HG03378 (cell line): ENCODE results near the gene TAS2R41.

ENCODE experiments used
- ATAC-seq: cut with Tn5 transposase; IDR thresholded peaks from one replicate; pipeline ENCODE4 v1.9.1; 2021; ENCODE audit warnings: mild to moderate bottlenecking, moderate library complexity; ENCODE audit not compliant: unreplicated experiment

Gene TAS2R41

GRCh38 chr7:143477501-143478150 is at the start of gene TAS2R41:
Gene TAS2R41, plus strand, starts transcription at chr7:143477873. Its CDS starts 0 bp downstream, at chr7:143477873.
- ATAC-seq: no peak

- no peak for ATAC-seq
Observed at GRCh38 chr7:143429770-143430698, 47.6 kb upstream of the TAS2R41 start.

- no peak for ATAC-seq
Observed at GRCh38 chr7:143431109-143431508, 46.6 kb upstream of the TAS2R41 start.

- no peak for ATAC-seq
Observed at GRCh38 chr7:143433759-143434158, 43.9 kb upstream of the TAS2R41 start.

- no peak for ATAC-seq
Observed at GRCh38 chr7:143434660-143435059, 43.0 kb upstream of the TAS2R41 start.

- no peak for ATAC-seq
Observed at GRCh38 chr7:143435266-143435665, 42.4 kb upstream of the TAS2R41 start.

- ATAC-seq: peak; percentile 74
Observed at GRCh38 chr7:143436325-143436946, 41.2 kb upstream of the TAS2R41 start.

GRCh38 chr7:143437578-143437977 is 40.1 kb upstream of the TAS2R41 start:
- ATAC-seq: peak; percentile 37

- no peak for ATAC-seq
Observed at GRCh38 chr7:143439866-143440265, 37.8 kb upstream of the TAS2R41 start.

GRCh38 chr7:143443153-143443552 is 34.5 kb upstream of the TAS2R41 start, which contains the start of gene TAS2R60:
Gene TAS2R60, plus strand, starts transcription at chr7:143443453. Its CDS starts 0 bp downstream, at chr7:143443453.
- ATAC-seq: no peak

- ATAC-seq: no peak
Observed at GRCh38 chr7:143444063-143444782, 33.5 kb upstream of the TAS2R41 start.

- ATAC-seq: no peak
Observed at GRCh38 chr7:143444785-143445184, 32.9 kb upstream of the TAS2R41 start.

GRCh38 chr7:143447466-143447865 is 30.2 kb upstream of the TAS2R41 start:
- no peak for ATAC-seq

GRCh38 chr7:143448429-143448828 is 29.2 kb upstream of the TAS2R41 start:
- no peak for ATAC-seq

GRCh38 chr7:143449793-143450192 is 27.9 kb upstream of the TAS2R41 start:
- ATAC-seq: no peak

GRCh38 chr7:143451122-143451521 is 26.6 kb upstream of the TAS2R41 start:
- ATAC-seq: no peak

GRCh38 chr7:143451746-143452145 is 25.9 kb upstream of the TAS2R41 start:
- ATAC-seq: no peak

GRCh38 chr7:143452495-143452894 is 25.2 kb upstream of the TAS2R41 start:
- no peak for ATAC-seq

GRCh38 chr7:143454091-143454680 is 23.5 kb upstream of the TAS2R41 start:
- no peak for ATAC-seq

GRCh38 chr7:143455491-143455890 is 22.2 kb upstream of the TAS2R41 start:
- no peak for ATAC-seq
